GM12878 (cell line): ENCODE data around the gene TECPR1. TPM values are rescaled to one million over a fixed set of nuclear protein-coding genes. Genes with fewer than 3 reads are reported as not detected.

Experiments
- ATF7 ChIP-seq: fragments of 450-650 bp; IDR thresholded peaks from 2 replicates; pipeline ENCODE4 v1.6.1; 2016; ENCODE audit warnings: low read depth, mild to moderate bottlenecking
- CBX5 ChIP-seq: sonication (generic); IDR thresholded peaks from 2 replicates; pipeline ENCODE4 v1.6.1; 2016; ENCODE audit warnings: low read depth, moderate library complexity, mild to moderate bottlenecking, inconsistent platforms
- CEBPZ ChIP-seq: fragments of 150-350 bp; IDR thresholded peaks from 2 replicates; pipeline ENCODE4 v1.6.1; 2016; ENCODE audit warnings: low read depth, low read length
- CHD1 ChIP-seq: IDR thresholded peaks from 2 replicates; pipeline ENCODE4 v1.6.1; 2012; ENCODE audit warnings: low read depth, low read length, improper control_type of control experiment
- E2F4 ChIP-seq: IDR thresholded peaks from 2 replicates; pipeline ENCODE4 v1.6.1; 2012; ENCODE audit warnings: low read depth, low read length, improper control_type of control experiment
- FOS ChIP-seq: IDR thresholded peaks from 3 replicates; pipeline ENCODE4 v1.6.1; 2011; ENCODE audit warnings: borderline replicate concordance; ENCODE audit not compliant: insufficient read length; ENCODE audit errors: extremely low read depth
- IKZF1 ChIP-seq: fragments of 450-650 bp; conservative IDR thresholded peaks from 2 replicates; pipeline ENCODE4 v1.6.1; 2017; ENCODE audit warnings: antibody characterized with exemption, mild to moderate bottlenecking
- KDM1A ChIP-seq: fragments of 200-600 bp; sonication (generic); IDR thresholded peaks from 2 replicates; pipeline ENCODE4 v1.6.1; 2016; ENCODE audit warnings: borderline replicate concordance
- NFXL1 ChIP-seq: fragments of 450-650 bp; IDR thresholded peaks from 2 replicates; pipeline ENCODE4 v1.6.1; 2017; ENCODE audit warnings: antibody characterized with exemption, mild to moderate bottlenecking, borderline replicate concordance
- RBBP5 ChIP-seq: fragments of 200-600 bp; sonication (generic); conservative IDR thresholded peaks from 2 replicates; pipeline ENCODE4 v1.6.1; 2016
- SKIL ChIP-seq: fragments of 450-650 bp; IDR thresholded peaks from 2 replicates; pipeline ENCODE4 v1.6.1; 2017; ENCODE audit warnings: mild to moderate bottlenecking, low read depth, inconsistent platforms; ENCODE audit not compliant: poor library complexity, severe bottlenecking
- SMAD5 ChIP-seq: IDR thresholded peaks from 2 replicates; pipeline ENCODE4 v1.6.1; 2016; ENCODE audit warnings: antibody characterized with exemption, low read depth
- STAT3 ChIP-seq: IDR thresholded peaks from 2 replicates; pipeline ENCODE4 v1.6.1; 2011; ENCODE audit warnings: low read depth, low read length, improper control_type of control experiment
- SUZ12 ChIP-seq: fragments of 200-600 bp; sonication (generic); IDR thresholded peaks from one replicate; pipeline ENCODE4 v1.6.1; 2018; ENCODE audit warnings: antibody characterized with exemption, mild to moderate bottlenecking; ENCODE audit not compliant: unreplicated experiment
- TAF1 ChIP-seq: IDR thresholded peaks from 2 replicates; pipeline ENCODE4 v1.6.1; 2011; ENCODE audit warnings: mild to moderate bottlenecking, low read depth, low read length, borderline replicate concordance
- TCF12 ChIP-seq: IDR thresholded peaks from 2 replicates; pipeline ENCODE4 v1.6.1; 2011; ENCODE audit warnings: low read depth, mild to moderate bottlenecking, low read length
- WRNIP1 ChIP-seq: IDR thresholded peaks from 2 replicates; pipeline ENCODE4 v1.6.1; 2011; ENCODE audit warnings: low read depth, low read length, improper control_type of control experiment, borderline replicate concordance
- YY1 ChIP-seq: IDR thresholded peaks from 2 replicates; pipeline ENCODE4 v1.6.1; 2011; ENCODE audit warnings: low read depth, mild to moderate bottlenecking, low read length
- ZNF687 ChIP-seq: fragments of 450-650 bp; IDR thresholded peaks from 2 replicates; pipeline ENCODE4 v1.6.1; 2017; ENCODE audit warnings: mild to moderate bottlenecking, moderate library complexity
- polyA plus RNA-seq, 11 experiments: library from polyadenylated mRNA; depleted of rRNA in 4 of 11; unstranded in 6 of 11; stranded (reverse) in 5 of 11; fragments of >200 nt; fragmentation: Nextera tagmentation in 4 of 11; fragmentation: Illumina TruSeq in 1 of 11; extraction: Ambion mirVana in 4 of 11; extraction: Trizol in 1 of 11; gene quantifications; 1 replicate in 1 of 11; 2 replicates in 10 of 11; pipeline versions ENCODE4 v1.2.1 to v1.2.3, GENCODE V29; 2011 to 2016; ENCODE audit warnings: inconsistent platforms in 2 of 11, missing spikeins in 2 of 11, low read depth in 1 of 11
- total RNA-seq, 4 experiments: library from RNA; depleted of rRNA in 3 of 4; stranded (reverse); fragments of >200 nt in 3 of 4; fragmentation: Illumina TruSeq in 1 of 4; extraction: Trizol in 1 of 4; gene quantifications; 2 replicates each; pipeline versions ENCODE4 v1.2.1 to v1.2.3, GENCODE V29; 2013 to 2021

The TECPR1 gene
- total and polyA plus RNA-seq, 10 of the 15 experiments (the other 5 are each of a cell fraction or from before 2014, with no cell fraction given): 0.26 to 16.8 (median 4.2) TPM

GRCh38 chr7:98202367-98203195 lies 49.5 kb downstream of the TECPR1 start (continued):
- TF ChIP-seq CEBPZ: no peak
- no peak for TF ChIP-seq RBBP5
- no peak for TF ChIP-seq ZNF687
- no peak for TF ChIP-seq WRNIP1
- peak; percentile 84 for TF ChIP-seq IKZF1
- no peak for TF ChIP-seq SUZ12
- TF ChIP-seq NFXL1: no peak
- peak; percentile 94 for TF ChIP-seq TCF12
- TF ChIP-seq FOS: no peak
- TF ChIP-seq TAF1: no peak
- peak; percentile 94 for TF ChIP-seq CBX5
- TF ChIP-seq SMAD5: no peak
- TF ChIP-seq ATF7: peak; percentile 78
- peak; percentile 94 for TF ChIP-seq SKIL
- no peak for TF ChIP-seq E2F4
- no peak for TF ChIP-seq KDM1A
- 0 out of 2 replicates have a peak, but pooled peaks have one; percentile 86 for TF ChIP-seq STAT3
- no peak for TF ChIP-seq CHD1
- TF ChIP-seq YY1: 0 out of 2 replicates have a peak, but pooled peaks have one; percentile 18
